Lung (tissue), 12 donors: ENCODE measurements around the gene FAM110D. TPM values are rescaled to one million over a fixed set of nuclear protein-coding genes. Genes with fewer than 3 reads are reported as not detected.

Experiments used
- ATAC-seq: fragments of 200-7000 bp; cut with Tn5 transposase; one replicate; pipeline ENCODE4 v1.9.1; 2020; ENCODE audit warnings: moderate number of reproducible peaks; ENCODE audit not compliant: insufficient read depth, low FRiP score
- DNase-seq, 3 donors: peaks; one replicate each; pipeline ENCODE4 v3.0.0-alpha.2; 2013 to 2017
- H3K27ac ChIP-seq, 2 donors: one replicate each; pipeline ENCODE4 v1.5.1; 2013; ENCODE audit warnings: mild to moderate bottlenecking in 2 of 2, moderate library complexity in 2 of 2, control low read depth in 1 of 2, inconsistent platforms in 1 of 2, low read depth in 1 of 2, low read length in 1 of 2
- H3K27me3 ChIP-seq, 3 donors: one replicate each; pipeline ENCODE4 v1.5.1; 2013; ENCODE audit warnings: low read length in 2 of 3; ENCODE audit not compliant: control insufficient read depth in 3 of 3, insufficient read depth in 3 of 3
- H3K36me3 ChIP-seq, 4 donors: one replicate each; pipeline ENCODE4 v1.5.1; 2013; ENCODE audit warnings: low read length in 4 of 4, mild to moderate bottlenecking in 1 of 4, moderate library complexity in 1 of 4; ENCODE audit not compliant: control insufficient read depth in 4 of 4, insufficient read depth in 4 of 4
- H3K4me1 ChIP-seq, 5 donors: one replicate each; pipeline ENCODE4 v1.5.1; 2013; ENCODE audit warnings: low read length in 5 of 5, mild to moderate bottlenecking in 2 of 5, moderate library complexity in 1 of 5; ENCODE audit not compliant: control insufficient read depth in 5 of 5, insufficient read depth in 5 of 5
- H3K4me3 ChIP-seq: one replicate; pipeline ENCODE4 v1.5.1; 2013; ENCODE audit warnings: mild to moderate bottlenecking, control low read depth, moderate library complexity
- H3K9ac ChIP-seq, 2 donors: one replicate each; pipeline ENCODE4 v1.5.1; 2013; ENCODE audit warnings: low read length in 2 of 2, control low read depth in 1 of 2; ENCODE audit not compliant: insufficient read depth in 1 of 2
- H3K9me3 ChIP-seq, 4 donors: one replicate each; pipeline ENCODE4 v1.5.1; 2013; ENCODE audit warnings: low read length in 3 of 4, mild to moderate bottlenecking in 1 of 4, moderate library complexity in 1 of 4; ENCODE audit not compliant: control insufficient read depth in 4 of 4, insufficient read depth in 3 of 4
- CTCF ChIP-seq: IDR thresholded peaks from 2 replicates; pipeline ENCODE4 v1.5.1; 2012; ENCODE audit warnings: mild to moderate bottlenecking; ENCODE audit errors: control extremely low read depth, extremely low read depth
- WGBS, 2 donors: extraction: QIAGEN DNeasy Blood & Tissue Kit; methylation state at CpG; one replicate each; pipeline ENCODE4 v1.1.7; 2013; 5-methylcytosine and 5-hydroxymethylcytosine counted together
- polyA plus RNA-seq, 2 donors: library from polyadenylated mRNA; stranded (reverse); fragments of 200-250 nt; gene quantifications; one replicate each; pipeline ENCODE4 v1.2.1, GENCODE V29; 2013
- total RNA-seq, 2 donors: library from RNA; depleted of rRNA in 1 of 2; stranded (reverse); fragments of >200 nt in 1 of 2; gene quantifications; one replicate each; pipeline ENCODE4 v1.2.1, GENCODE V29; 2014 to 2021
- donor health status: control.
- donor health status: control.
- donor health status: Bipolar disorder and iron deficiency.
- donor health status: healthy.
- donor health status: DM: yes; HTN: yes; CAD: no.

Gene FAM110D
- total and polyA plus RNA-seq, 4 donors = 1.1 to 3.4 (median 3.1) TPM

GRCh38 chr1:26124418-26125331 is 34.2 kb upstream of the FAM110D start:
- H3K4me1 ChIP-seq = peaks cover 0 to 14% (median 3%) of the 10 kb centered on the region in 5 donors
- 64 to 75% methylated on average over 4 of the region's 4 CpGs for WGBS, 2 donors
- TF ChIP-seq CTCF = no peak

GRCh38 chr1:26125382-26125781 is 33.5 kb upstream of the FAM110D start:
- no peak for ATAC-seq
- DNase-seq = no peak
- Histone ChIP-seq H3K36me3 (peaks cover 2 to 13% (median 4%) of the 10 kb centered on the region in 4 donors), H3K4me1 (peaks cover 0 to 14% (median 3%) of the 10 kb centered on the region in 5 donors), H3K27ac (no peak overlapping the region), H3K4me3 (no peak overlapping the region), H3K27me3 (no peaks in the 10 kb centered on the region), H3K9ac (no peak overlapping the region), H3K9me3 (no peaks in the 10 kb centered on the region)
- no peak for TF ChIP-seq CTCF

More at GRCh38 chr1:26124418-26125331, 34.2 kb upstream of the FAM110D start:
- no peaks in the 10 kb centered on the region for H3K9me3 ChIP-seq
- H3K27me3 ChIP-seq = no peaks in the 10 kb centered on the region
- H3K36me3 ChIP-seq = peaks cover 2 to 13% (median 7%) of the 10 kb centered on the region in 4 donors
- H3K9ac ChIP-seq = no peak overlapping the region
- no peak overlapping the region for H3K4me3 ChIP-seq
- DNase-seq (peak in 1 of 3 donors; percentile 16), ATAC-seq (no peak)
- no peak overlapping the region for H3K27ac ChIP-seq

- 31 to 34% methylated on average over 1 of the region's 1 CpG for WGBS, 2 donors
- DNase-seq = no peak
- no peak for TF ChIP-seq CTCF
- Histone ChIP-seq H3K36me3 (peaks cover 2 to 13% (median 3%) of the 10 kb centered on the region in 4 donors), H3K27ac (no peak overlapping the region), H3K4me1 (peaks cover 0 to 14% (median 3%) of the 10 kb centered on the region in 5 donors), H3K9me3 (no peaks in the 10 kb centered on the region), H3K9ac (no peak overlapping the region), H3K27me3 (no peaks in the 10 kb centered on the region), H3K4me3 (no peak overlapping the region)
- ATAC-seq = no peak
Measured at GRCh38 chr1:26125946-26126320, 32.9 kb upstream of the FAM110D start.
